Ascending aorta (tissue), 2 donors: ENCODE results near the gene ASH1L. TPM values are rescaled to one million over a fixed set of nuclear protein-coding genes. Genes with fewer than 3 reads are reported as not detected.
"Not testable (repeated sequence)": the region's sequence is repeated elsewhere in the genome, so short reads cannot be mapped to it uniquely, and the experiment has no call there.

Experiments
- DNase-seq, 2 donors: peaks; one replicate each; pipeline ENCODE4 v3.0.0-alpha.2; 2019; ENCODE audit warnings: low spot score in 2 of 2
- H3K27ac ChIP-seq, 2 donors: fragments of 200-600 bp; sonication (generic); one replicate each; pipeline ENCODE4 v1.5.1; 2016 to 2017; ENCODE audit warnings: mild to moderate bottlenecking in 1 of 2
- H3K27me3 ChIP-seq: fragments of 200-600 bp; sonication (generic); one replicate; pipeline ENCODE4 v1.5.1; 2017
- H3K36me3 ChIP-seq, 2 donors: fragments of 200-600 bp; sonication (generic); one replicate each; pipeline ENCODE4 v1.5.1; 2016
- H3K4me1 ChIP-seq, 2 donors: fragments of 200-600 bp; sonication (generic); one replicate each; pipeline ENCODE4 v1.5.1; 2016 to 2017; ENCODE audit warnings: mild to moderate bottlenecking in 1 of 2
- H3K4me3 ChIP-seq, 2 donors: fragments of 200-600 bp; sonication (generic); one replicate each; pipeline ENCODE4 v1.5.1; 2016 to 2017; ENCODE audit warnings: mild to moderate bottlenecking in 1 of 2
- H3K9me3 ChIP-seq, 2 donors: fragments of 200-600 bp; sonication (generic); one replicate each; pipeline ENCODE4 v1.5.1; 2016
- intact Hi-C: fragments of 100-400 bp; cut with DNase I; formaldehyde crosslinking; loops from one replicate; pipeline ENCODE4 v1.15.1; 2023
- total RNA-seq: library from RNA; depleted of rRNA; stranded (reverse); fragments of >200 nt; gene quantifications from one replicate; pipeline ENCODE4 v1.1.0, GENCODE V29; 2016
- TF ChIP-seq, protein P1 (sequence below), 3 experiments: fragments of 200-600 bp in 2 of 3; fragments of 450-650 bp in 1 of 3; sonication (generic) in 2 of 3; IDR thresholded peaks; one replicate each; pipeline ENCODE4 v1.5.1; 2016 to 2019; ENCODE audit warnings: antibody characterized with exemption in 3 of 3, mild to moderate bottlenecking in 1 of 3, moderate library complexity in 1 of 3

ASH1L gene
- total RNA-seq, 1 donor from 2014 or later, result 16.2 TPM

DNA sequence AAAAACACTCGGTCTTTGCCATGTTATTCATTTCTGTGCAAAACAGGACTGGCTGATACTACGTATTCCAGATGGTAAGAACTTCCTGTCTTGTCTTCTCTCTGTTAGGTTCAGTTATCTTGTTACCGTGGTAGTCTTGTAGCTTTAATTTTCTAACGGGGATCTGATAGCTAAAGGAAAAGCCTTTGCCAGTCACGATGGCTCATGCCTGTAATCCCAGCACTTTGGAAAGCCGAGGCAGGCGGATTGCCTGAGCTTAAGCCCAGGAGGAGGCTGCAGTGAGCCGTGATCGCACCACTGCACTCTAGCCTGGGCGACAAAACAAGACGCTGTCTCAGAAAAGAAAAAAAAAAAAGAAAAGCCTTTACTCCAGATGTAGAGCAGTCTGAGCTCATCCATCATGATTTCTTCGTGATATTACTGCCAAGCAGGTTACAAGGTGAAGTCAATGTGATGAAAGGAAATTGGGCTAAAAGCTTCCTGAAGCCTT lies 36.3 kb upstream of the ASH1L start:
- TF ChIP-seq, protein P1, sequence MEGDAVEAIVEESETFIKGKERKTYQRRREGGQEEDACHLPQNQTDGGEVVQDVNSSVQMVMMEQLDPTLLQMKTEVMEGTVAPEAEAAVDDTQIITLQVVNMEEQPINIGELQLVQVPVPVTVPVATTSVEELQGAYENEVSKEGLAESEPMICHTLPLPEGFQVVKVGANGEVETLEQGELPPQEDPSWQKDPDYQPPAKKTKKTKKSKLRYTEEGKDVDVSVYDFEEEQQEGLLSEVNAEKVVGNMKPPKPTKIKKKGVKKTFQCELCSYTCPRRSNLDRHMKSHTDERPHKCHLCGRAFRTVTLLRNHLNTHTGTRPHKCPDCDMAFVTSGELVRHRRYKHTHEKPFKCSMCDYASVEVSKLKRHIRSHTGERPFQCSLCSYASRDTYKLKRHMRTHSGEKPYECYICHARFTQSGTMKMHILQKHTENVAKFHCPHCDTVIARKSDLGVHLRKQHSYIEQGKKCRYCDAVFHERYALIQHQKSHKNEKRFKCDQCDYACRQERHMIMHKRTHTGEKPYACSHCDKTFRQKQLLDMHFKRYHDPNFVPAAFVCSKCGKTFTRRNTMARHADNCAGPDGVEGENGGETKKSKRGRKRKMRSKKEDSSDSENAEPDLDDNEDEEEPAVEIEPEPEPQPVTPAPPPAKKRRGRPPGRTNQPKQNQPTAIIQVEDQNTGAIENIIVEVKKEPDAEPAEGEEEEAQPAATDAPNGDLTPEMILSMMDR (IDR thresholded peaks at IDR 0.05), result peak in 1 of 3 experiments; percentile 20
- DNase-seq, result no peak
- Histone ChIP-seq H3K9me3 (no peaks in the 10 kb centered on the region), H3K36me3 (no peaks in the 10 kb centered on the region), H3K4me1 (no peaks in the 10 kb centered on the region), H3K4me3 (peak overlapping the region in 1 of 2 donors; percentile 43), H3K27ac (no peak overlapping the region), H3K27me3 (no peaks in the 10 kb centered on the region)
- intact Hi-C loops, result no loop called here

GRCh38 chr1:155596864-155597263 lies 34.3 kb upstream of the ASH1L start:
- H3K27me3 ChIP-seq, result no peaks in the 10 kb centered on the region
- H3K27ac ChIP-seq, result no peak overlapping the region
- H3K4me1 ChIP-seq, result no peaks in the 10 kb centered on the region
- DNase-seq, result no peak
- TF ChIP-seq, protein P1 (IDR thresholded peaks at IDR 0.05), result no peak
- no peak overlapping the region for H3K4me3 ChIP-seq
- H3K9me3 ChIP-seq, result no peaks in the 10 kb centered on the region
- intact Hi-C loops, result no loop called here
- H3K36me3 ChIP-seq, result no peaks in the 10 kb centered on the region

- H3K27me3 ChIP-seq, result not testable (repeated sequence)
Measured at GRCh38 chr1:155595877-155596474, 33.4 kb upstream of the ASH1L start.

GRCh38 chr1:155591770-155592169 lies 29.2 kb upstream of the ASH1L start:
- no peak for DNase-seq
- intact Hi-C loops, result loop anchor here (1.0 to 5.0 kb wide), 2 partner anchors 314 to 341 kb away; partner anchors contain the start of gene HCN3
- TF ChIP-seq, protein P1 (IDR thresholded peaks at IDR 0.05), result peak; percentile 29 to 58 (median 43)

More at GRCh38 chr1:155595877-155596474, 33.4 kb upstream of the ASH1L start:
- H3K9me3 ChIP-seq, H3K4me3 ChIP-seq, H3K36me3 ChIP-seq, H3K4me1 ChIP-seq, H3K27ac ChIP-seq, DNase-seq, intact Hi-C loops: not testable (repeated sequence)

GRCh38 chr1:155590516-155591247 lies 28.1 kb upstream of the ASH1L start:
- H3K27ac ChIP-seq, H3K4me1 ChIP-seq, DNase-seq, H3K9me3 ChIP-seq, H3K36me3 ChIP-seq, H3K27me3 ChIP-seq, H3K4me3 ChIP-seq: not testable (repeated sequence)
- intact Hi-C loops, result loop anchor here (5.0 kb wide), 1 partner anchor 313 kb away; the partner anchor contains the start of gene HCN3

More at GRCh38 chr1:155591770-155592169, 29.2 kb upstream of the ASH1L start:
- Histone ChIP-seq H3K4me1 (no peaks in the 10 kb centered on the region), H3K36me3 (no peaks in the 10 kb centered on the region), H3K4me3 (no peak overlapping the region), H3K9me3 (no peaks in the 10 kb centered on the region), H3K27me3 (no peaks in the 10 kb centered on the region), H3K27ac (no peak overlapping the region)

GRCh38 chr1:155589282-155589681 lies 26.7 kb upstream of the ASH1L start:
- DNase-seq, H3K36me3 ChIP-seq, H3K4me1 ChIP-seq, H3K27ac ChIP-seq, H3K4me3 ChIP-seq, H3K9me3 ChIP-seq, H3K27me3 ChIP-seq, intact Hi-C loops: not testable (repeated sequence)

DNA sequence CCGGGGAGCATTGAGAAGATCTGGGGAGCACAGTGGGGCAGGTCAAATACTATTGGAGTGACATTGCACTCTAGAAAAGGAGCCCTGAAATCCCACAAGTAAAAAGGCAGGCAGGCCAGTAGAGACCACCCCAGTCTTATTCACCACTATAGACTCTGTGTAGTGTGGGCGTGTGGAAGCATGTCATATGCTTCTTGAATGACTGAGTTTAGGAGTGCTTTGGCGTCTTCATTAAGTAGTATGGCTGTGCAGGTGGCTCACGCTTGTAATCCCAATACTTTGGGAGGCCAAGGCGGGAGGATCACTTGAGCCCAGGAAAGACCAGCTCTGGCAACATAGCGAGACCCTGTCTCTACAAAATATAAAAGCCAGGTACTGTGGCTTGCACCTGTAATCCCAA lies 21.2 kb upstream of the ASH1L start:
- H3K4me1 ChIP-seq, H3K27ac ChIP-seq, H3K27me3 ChIP-seq, H3K9me3 ChIP-seq, intact Hi-C loops, H3K36me3 ChIP-seq, DNase-seq, H3K4me3 ChIP-seq: not testable (repeated sequence)

- H3K4me1 ChIP-seq, H3K9me3 ChIP-seq, H3K4me3 ChIP-seq, H3K36me3 ChIP-seq, H3K27ac ChIP-seq, intact Hi-C loops, H3K27me3 ChIP-seq, DNase-seq: not testable (repeated sequence)
Measured at GRCh38 chr1:155575608-155576007, 13.0 kb upstream of the ASH1L start.
